Rectal smooth muscle tissue (tissue), 1 donor: ENCODE results near the gene SCUBE3.
A peak's percentile ranks its signal among the peaks of the same experiment; 100 is the strongest.

Source experiments
- H3K27ac ChIP-seq: one replicate; pipeline ENCODE4 v1.7.0; 2013; ENCODE audit warnings: low read depth, low read length, inconsistent platforms
- H3K27me3 ChIP-seq: one replicate; pipeline ENCODE4 v1.7.0; 2013; ENCODE audit warnings: low read length; ENCODE audit not compliant: control insufficient read depth, insufficient read depth
- H3K36me3 ChIP-seq: one replicate; pipeline ENCODE4 v1.7.0; 2013; ENCODE audit warnings: low read length; ENCODE audit not compliant: control insufficient read depth, insufficient read depth
- H3K4me1 ChIP-seq: one replicate; pipeline ENCODE4 v1.7.0; 2013; ENCODE audit warnings: low read length; ENCODE audit not compliant: control insufficient read depth, insufficient read depth
- H3K4me3 ChIP-seq: one replicate; pipeline ENCODE4 v1.7.0; 2013; ENCODE audit warnings: low read length
- H3K9ac ChIP-seq: one replicate; pipeline ENCODE4 v1.7.0; 2013; ENCODE audit warnings: low read length

SCUBE3 gene

DNA sequence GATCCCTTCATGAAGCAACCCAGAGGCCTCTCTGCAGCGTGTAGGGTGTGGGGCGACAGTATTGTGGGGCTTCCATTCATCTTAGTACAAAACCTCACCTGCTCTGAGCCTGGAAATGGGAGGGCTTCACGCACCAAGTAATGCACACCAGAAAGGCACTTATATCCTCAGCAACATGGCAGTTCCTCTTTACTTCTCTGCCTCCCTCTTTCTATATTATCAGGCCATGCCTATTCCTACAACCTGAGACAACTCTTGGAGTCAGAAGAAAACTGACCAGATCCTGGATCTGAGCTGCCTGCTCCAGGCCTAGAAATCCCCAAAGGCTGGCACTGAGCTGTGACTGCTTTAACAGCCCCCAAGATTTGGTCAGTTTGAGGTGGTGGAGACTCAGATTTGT lies 38.2 kb downstream of the SCUBE3 start:
- Histone ChIP-seq H3K27ac (no peak overlapping the region), H3K9ac (no peak overlapping the region), H3K27me3 (no peaks in the 10 kb centered on the region), H3K4me3 (no peak overlapping the region), H3K36me3 (no peaks in the 10 kb centered on the region), H3K4me1 (peaks cover 5% of the 10 kb centered on the region)

DNA sequence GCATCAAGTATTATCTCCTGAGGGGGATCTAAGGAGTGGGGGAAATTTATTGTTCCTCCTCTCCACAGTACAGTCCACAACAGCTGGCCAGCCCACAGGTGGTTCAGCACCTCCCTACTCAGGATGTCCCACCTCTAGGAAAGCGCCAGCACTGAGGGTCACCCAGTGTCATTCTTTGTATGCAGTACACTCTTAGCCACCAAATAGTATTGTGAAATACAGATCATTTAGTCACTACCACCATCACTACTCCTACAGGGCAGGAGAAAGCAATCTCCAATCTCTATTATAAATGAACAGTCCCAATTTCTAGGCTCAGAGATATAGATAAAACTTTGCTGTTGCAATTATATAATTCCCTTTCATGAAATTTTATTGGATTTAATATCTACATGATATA lies 39.5 kb downstream of the SCUBE3 start:
- Histone ChIP-seq H3K36me3 (no peaks in the 10 kb centered on the region), H3K4me3 (no peak overlapping the region), H3K27ac (no peak overlapping the region), H3K27me3 (no peaks in the 10 kb centered on the region), H3K9ac (no peak overlapping the region), H3K4me1 (peaks cover 7% of the 10 kb centered on the region)

DNA sequence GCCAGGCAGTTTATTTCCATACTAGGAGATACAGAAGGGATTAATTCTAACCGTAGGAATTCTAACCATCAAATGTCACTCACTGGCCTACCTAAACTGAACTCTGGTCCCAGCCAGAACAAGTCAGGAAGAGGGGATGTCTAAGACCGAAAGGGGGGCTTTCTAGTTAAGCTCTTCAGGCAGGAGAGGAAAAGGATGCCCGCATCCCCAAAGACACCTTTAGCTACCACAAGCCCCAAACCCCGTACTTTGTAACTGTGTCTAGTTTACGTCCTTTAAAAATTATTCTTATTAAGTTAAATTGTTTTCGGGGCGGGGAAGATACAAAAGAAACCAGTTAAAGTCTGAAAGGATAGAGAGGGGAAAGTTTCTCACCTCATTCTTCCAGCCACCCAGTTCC lies 44.6 kb downstream of the SCUBE3 start:
- peak overlapping the region; percentile 97 for H3K9ac ChIP-seq
- no peaks in the 10 kb centered on the region for H3K27me3 ChIP-seq
- no peaks in the 10 kb centered on the region for H3K36me3 ChIP-seq
- peaks cover 11% of the 10 kb centered on the region for H3K4me1 ChIP-seq
- H3K4me3 ChIP-seq = peak overlapping the region; percentile 99
- peak overlapping the region; percentile 97 for H3K27ac ChIP-seq

DNA sequence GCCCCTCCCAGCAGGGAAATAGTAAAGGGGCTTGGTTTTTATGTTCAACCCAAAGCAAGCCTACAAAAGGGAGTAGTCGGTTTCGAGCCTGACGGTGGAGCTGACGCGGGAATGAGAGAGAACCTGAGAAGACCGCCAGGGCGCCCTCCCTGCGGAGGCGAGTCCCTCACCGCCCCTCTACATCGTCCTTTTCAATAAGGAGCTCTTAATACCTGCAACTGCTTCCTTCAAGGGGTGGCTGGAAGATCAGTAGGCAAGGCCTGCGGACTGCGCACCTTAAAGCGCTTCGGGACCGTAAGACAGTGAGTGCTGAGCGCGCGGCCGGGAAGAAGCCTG lies 45.1 kb downstream of the SCUBE3 start:
- peak overlapping the region; percentile 97 for H3K27ac ChIP-seq
- peak overlapping the region; percentile 97 for H3K9ac ChIP-seq
- peaks cover 11% of the 10 kb centered on the region for H3K4me1 ChIP-seq
- no peaks in the 10 kb centered on the region for H3K27me3 ChIP-seq
- peak overlapping the region; percentile 99 for H3K4me3 ChIP-seq
- no peaks in the 10 kb centered on the region for H3K36me3 ChIP-seq

DNA sequence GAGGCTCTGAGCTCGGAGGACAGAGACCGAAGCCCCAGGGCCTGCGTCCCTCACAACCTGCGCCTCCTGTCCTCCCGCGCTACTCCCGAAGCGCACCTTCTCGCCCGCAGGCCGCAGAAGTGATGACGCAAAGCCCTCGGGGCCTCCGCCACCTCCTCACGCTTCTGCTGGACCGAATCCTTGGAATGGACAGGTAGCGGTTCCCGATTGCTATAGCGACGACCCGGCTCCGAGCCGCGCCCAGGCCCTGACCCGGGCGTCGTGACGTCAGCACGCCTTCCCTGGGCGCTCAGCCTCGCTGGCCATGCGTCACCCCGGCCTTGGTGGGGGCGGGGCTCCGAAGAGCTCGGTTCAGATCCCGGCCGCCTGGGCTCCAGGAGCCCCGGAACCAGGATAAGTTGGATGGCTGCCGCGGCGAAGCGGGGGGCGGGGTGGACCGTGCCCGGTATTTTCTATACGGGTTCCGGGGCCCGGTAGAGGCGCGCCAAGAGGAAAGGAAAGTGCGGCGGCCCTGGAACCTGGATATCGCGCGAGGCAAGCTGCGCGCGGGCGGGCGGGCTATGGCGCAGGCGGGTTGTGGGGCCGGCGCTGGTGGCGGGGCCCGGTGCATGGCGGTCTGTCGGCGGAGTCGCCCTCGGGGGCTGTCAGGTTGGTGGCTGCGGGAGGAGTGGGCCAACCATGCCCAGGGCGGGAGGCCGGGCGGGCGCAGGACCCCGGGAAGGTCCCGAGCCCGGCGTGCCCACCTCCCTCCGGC lies 45.6 kb downstream of the SCUBE3 start, which contains the start of gene ZNF76:
ZNF76 (plus strand) TSS at position 542 of the 754 bp plus-strand sequence. CDS start 21,417 bp downstream, outside the sequence.
- Histone ChIP-seq H3K9ac (peak within 1 kb of the TSS; percentile 97), H3K36me3 (no peaks in the 10 kb centered on the region), H3K27ac (peak within 1 kb of the TSS; percentile 97), H3K4me1 (peaks cover 11% of the 10 kb centered on the region), H3K4me3 (peak within 1 kb of the TSS; percentile 99), H3K27me3 (no peaks in the 10 kb centered on the region)

DNA sequence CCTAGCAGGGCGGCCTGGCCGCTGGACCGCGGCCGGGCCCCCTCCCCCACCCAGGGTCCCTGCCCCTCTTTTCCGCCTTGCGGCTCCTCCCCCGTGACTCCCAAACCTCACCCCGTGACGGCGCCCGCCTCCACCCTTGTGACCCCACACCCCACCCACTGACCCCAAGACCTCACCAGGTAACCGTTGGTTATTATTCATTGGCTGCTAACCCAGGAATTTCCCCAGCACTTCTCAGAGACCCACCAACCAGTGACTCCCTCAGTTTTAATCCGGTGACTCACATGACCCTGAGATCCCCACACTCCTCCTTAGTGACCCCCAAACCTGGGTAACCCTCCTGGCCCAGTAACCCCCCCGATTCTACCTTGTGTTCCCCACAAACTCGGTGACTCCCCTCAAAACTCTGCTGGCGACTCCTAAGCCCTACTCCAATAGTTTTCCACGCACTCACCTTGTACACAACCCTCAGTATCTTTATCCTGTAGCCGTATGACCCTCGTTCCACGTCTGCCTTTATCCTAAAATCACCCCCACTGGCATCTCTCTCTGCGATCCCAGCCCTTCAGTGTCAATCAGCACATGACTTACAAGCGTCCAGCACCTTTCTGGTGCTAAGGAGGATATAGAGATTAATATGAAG lies 46.3 kb downstream of the SCUBE3 start:
- Histone ChIP-seq H3K27me3 (no peaks in the 10 kb centered on the region), H3K36me3 (no peaks in the 10 kb centered on the region), H3K27ac (peak overlapping the region; percentile 97), H3K4me1 (peaks cover 11% of the 10 kb centered on the region), H3K9ac (peak overlapping the region; percentile 72), H3K4me3 (peak overlapping the region; percentile 99)

DNA sequence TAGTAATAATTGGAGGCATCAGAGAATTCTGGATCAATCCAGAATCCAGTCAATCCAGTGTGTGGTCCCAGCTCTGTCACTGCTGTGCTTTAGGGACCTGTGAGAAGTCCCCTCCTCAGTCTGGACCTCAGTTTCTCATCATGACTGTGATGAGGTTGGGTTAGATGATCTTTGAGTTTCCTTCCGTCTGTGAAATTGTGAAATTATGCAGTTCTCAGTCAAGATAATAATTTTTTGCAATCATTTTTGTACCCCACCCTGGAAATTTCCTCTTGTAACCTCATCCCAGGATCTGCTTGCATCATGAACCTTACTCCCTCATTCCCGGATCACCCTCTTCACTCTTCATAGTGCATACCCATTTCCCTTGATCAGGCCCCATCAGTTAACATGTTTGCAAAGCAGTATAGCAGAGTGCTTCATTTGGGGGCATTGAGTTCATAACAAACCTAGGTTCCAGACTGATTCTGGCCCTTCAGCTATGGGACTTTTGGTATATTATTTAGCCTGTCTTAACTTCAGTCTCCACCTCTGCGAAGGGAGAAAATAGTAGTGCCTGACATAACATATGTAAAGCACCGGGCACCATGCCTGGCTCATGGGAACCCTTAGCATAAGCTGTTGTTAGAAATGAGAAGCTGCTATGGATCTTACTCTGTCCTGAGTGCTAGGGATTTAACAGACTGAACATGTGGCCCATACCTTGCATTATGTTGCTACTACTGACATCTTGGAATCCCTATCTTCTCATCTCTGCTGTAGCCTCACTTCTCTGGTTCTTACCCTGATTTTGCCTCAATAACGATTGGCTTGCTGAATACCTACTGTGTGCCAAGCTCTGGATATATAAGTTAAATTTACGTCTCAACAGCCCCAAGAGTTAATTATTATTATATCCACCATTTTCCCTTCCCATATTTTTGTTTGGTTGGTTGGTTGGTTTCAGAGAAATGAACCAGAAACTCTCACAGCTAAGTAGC lies 47.1 kb downstream of the SCUBE3 start:
- Histone ChIP-seq H3K9ac (no peak overlapping the region), H3K36me3 (no peaks in the 10 kb centered on the region), H3K4me1 (peaks cover 11% of the 10 kb centered on the region), H3K27me3 (no peaks in the 10 kb centered on the region), H3K27ac (peak overlapping the region; percentile 97), H3K4me3 (no peak overlapping the region)

DNA sequence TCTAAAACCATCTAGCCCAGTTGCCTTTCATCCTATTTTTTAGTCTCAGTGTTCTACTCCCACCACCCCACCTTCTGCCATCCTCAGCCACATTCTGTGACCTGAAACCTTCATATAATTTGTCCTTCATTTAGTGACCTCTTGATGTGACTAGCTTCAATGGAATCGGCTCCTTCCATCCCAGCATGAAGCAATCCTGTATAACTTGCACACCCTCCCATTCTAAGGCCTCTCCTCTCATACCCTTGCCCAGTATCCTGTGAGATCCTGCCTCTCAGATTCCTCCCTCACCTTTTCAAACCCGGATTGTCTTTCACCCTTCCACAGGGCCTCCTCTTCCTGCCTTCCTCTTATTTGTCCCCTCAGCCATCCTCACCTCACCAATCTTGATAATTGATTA lies 48.8 kb downstream of the SCUBE3 start:
- Histone ChIP-seq H3K4me1 (peaks cover 11% of the 10 kb centered on the region), H3K27ac (no peak overlapping the region), H3K4me3 (no peak overlapping the region), H3K27me3 (no peaks in the 10 kb centered on the region), H3K9ac (no peak overlapping the region), H3K36me3 (no peaks in the 10 kb centered on the region)

DNA sequence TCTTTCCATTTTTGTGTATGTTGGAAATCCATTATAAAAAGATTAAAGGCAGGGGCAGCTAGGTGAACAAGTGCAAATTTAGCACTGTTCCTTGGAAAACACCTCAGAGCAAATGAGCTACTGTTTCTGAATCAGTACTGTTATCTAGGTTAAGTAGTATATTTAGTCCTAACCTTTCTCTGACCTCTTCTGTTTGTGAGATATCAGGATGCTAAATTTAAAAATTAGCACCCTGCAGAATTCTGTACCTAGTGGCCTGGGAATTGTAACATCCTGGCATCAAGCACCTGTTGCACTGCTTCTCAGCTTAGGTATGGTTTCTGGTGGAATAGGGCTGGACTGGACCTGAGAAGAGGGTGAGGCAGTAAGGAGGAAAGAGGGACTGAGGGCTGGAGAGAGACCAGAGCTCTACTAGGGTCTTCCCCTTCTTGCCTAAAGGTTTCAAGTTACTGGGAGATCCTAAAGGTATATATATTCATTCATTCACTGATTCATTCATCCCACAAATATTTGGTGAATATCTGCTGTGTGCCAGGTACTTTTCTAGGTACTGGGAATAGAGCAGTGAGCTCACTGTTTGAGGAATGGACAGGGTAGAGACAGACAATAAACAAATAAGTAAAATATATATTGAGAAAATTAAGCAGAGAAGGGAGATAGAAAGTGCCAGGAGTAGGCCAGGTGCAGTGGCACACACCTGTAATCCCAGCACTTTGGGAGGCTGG lies 51.0 kb downstream of the SCUBE3 start:
- H3K27ac ChIP-seq = no peak overlapping the region
- H3K36me3 ChIP-seq = no peaks in the 10 kb centered on the region
- peaks cover 9% of the 10 kb centered on the region for H3K4me1 ChIP-seq
- no peak overlapping the region for H3K4me3 ChIP-seq
- H3K9ac ChIP-seq = no peak overlapping the region
- H3K27me3 ChIP-seq = no peaks in the 10 kb centered on the region

DNA sequence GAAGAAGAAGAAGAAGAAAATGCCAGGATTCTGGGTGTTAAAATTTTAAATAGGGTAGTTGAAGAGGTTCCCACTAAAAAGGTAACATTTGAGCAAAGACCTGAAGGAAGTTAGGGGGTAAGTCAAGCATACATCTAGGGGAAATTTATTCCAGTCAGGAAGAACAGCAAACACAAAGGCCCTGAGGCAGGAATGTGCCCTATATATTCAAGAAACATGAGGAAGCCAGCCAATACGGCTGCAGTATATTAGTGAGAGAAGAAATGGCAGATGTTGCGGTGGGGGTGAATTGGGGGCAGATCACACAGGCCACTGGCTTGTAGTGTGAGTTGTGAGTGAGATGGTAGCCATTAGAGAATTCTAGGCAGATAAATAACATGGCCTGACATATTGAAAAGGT lies 51.8 kb downstream of the SCUBE3 start:
- no peaks in the 10 kb centered on the region for H3K36me3 ChIP-seq
- no peak overlapping the region for H3K27ac ChIP-seq
- no peak overlapping the region for H3K4me3 ChIP-seq
- H3K9ac ChIP-seq = no peak overlapping the region
- no peaks in the 10 kb centered on the region for H3K27me3 ChIP-seq
- peaks cover 4% of the 10 kb centered on the region for H3K4me1 ChIP-seq

DNA sequence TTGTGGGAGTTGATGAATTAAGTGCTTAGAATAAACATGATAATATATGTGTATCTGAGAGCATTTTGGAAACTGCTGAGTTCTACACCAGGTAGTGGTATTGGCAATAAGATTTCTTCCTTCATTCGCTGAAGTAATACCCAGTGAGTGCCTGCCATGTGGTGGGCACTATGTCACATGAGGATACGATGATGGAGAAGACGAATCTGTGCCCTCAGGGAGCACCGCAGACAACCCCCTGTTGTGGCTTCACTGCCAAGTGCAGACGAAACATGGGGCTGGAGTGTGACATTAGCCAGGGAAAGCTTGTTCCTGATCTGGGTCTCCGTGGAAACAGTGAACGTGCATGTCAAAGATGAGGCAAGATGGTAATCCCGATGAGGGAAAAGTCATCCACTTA lies 53.7 kb downstream of the SCUBE3 start:
- H3K27me3 ChIP-seq = no peaks in the 10 kb centered on the region
- no peaks in the 10 kb centered on the region for H3K36me3 ChIP-seq
- H3K9ac ChIP-seq = no peak overlapping the region

DNA sequence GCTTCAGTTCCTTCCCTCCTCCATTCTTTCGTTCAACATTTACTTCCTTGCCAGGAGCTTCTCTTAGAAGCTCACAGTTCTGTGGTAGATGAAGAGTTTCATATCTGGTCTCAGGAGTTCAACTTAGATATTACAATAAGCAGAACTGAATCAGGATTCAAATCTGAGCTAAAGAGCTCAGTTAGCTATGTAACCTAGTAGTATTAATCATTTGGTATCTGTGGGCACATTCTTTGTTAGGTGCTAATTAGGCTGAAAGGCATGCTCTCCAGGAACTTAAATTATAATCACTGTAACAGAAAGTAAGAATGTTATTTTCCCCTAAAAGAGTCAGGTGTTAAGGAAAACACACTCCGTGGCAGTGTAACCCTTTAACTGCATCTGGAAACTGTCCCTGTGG lies 54.1 kb downstream of the SCUBE3 start:
- Histone ChIP-seq H3K27ac (no peak overlapping the region), H3K27me3 (no peaks in the 10 kb centered on the region), H3K9ac (no peak overlapping the region), H3K4me3 (no peak overlapping the region), H3K4me1 (peaks cover 3% of the 10 kb centered on the region), H3K36me3 (no peaks in the 10 kb centered on the region)

More for the DNA sequence above, 53.7 kb downstream of the SCUBE3 start:
- no peak overlapping the region for H3K4me3 ChIP-seq
- peaks cover 3% of the 10 kb centered on the region for H3K4me1 ChIP-seq
- no peak overlapping the region for H3K27ac ChIP-seq
